Measurements from ENCODE around the gene THUMPD3.

The THUMPD3 gene

GRCh38 chr3:9369508-9369907 lies 6.7 kb downstream of the THUMPD3 start:
- no peak for DNase-seq

- no peak for DNase-seq
These were observed 10.6 kb downstream of the THUMPD3 start for GRCh38 chr3:9373465-9373864.

GRCh38 chr3:9377981-9378380 lies 15.1 kb downstream of the THUMPD3 start:
- no peak for DNase-seq

- no peak for DNase-seq
These were observed 16.5 kb downstream of the THUMPD3 start for GRCh38 chr3:9379327-9379726.

GRCh38 chr3:9380014-9380413 lies 17.2 kb downstream of the THUMPD3 start:
- no peak for DNase-seq

GRCh38 chr3:9384141-9384828 lies 21.4 kb downstream of the THUMPD3 start:
- no peak for DNase-seq

GRCh38 chr3:9385187-9386077 lies 22.6 kb downstream of the THUMPD3 start:
- DNase-seq: no peak

GRCh38 chr3:9386078-9386459 lies 23.2 kb downstream of the THUMPD3 start:
- DNase-seq: no peak

- no peak for DNase-seq
These were observed 23.9 kb downstream of the THUMPD3 start for GRCh38 chr3:9386501-9387321.

GRCh38 chr3:9387322-9387655 lies 24.4 kb downstream of the THUMPD3 start:
- no peak for DNase-seq

- no peak for DNase-seq
These were observed 25.3 kb downstream of the THUMPD3 start for GRCh38 chr3:9388142-9388541.

GRCh38 chr3:9388562-9389272 lies 25.9 kb downstream of the THUMPD3 start:
- DNase-seq: no peak

GRCh38 chr3:9390265-9390888 lies 27.5 kb downstream of the THUMPD3 start:
- no peak for DNase-seq

GRCh38 chr3:9392041-9392440 lies 29.2 kb downstream of the THUMPD3 start:
- no peak for DNase-seq

GRCh38 chr3:9395570-9396300 lies 32.9 kb downstream of the THUMPD3 start:
- DNase-seq: no peak

GRCh38 chr3:9396301-9396631 lies 33.4 kb downstream of the THUMPD3 start:
- DNase-seq: peak; percentile 79

- DNase-seq: peak; percentile 98
These were observed 33.9 kb downstream of the THUMPD3 start for GRCh38 chr3:9396632-9397331.

GRCh38 chr3:9397332-9397905 lies 34.6 kb downstream of the THUMPD3 start, which contains the start of gene SETD5:
SETD5 (plus strand) TSS chr3:9397615; CDS start chr3:9428939, 31,324 bp downstream.
- DNase-seq: peak; percentile 99

GRCh38 chr3:9397906-9398699 lies 35.2 kb downstream of the THUMPD3 start:
- peak; percentile 35 for DNase-seq
